ENCODE measurements around the gene OGFOD3. TPM values are rescaled to one million over a fixed set of nuclear protein-coding genes. Genes with fewer than 3 reads are reported as not detected.
"Not testable (repeated sequence)": the region's sequence is repeated elsewhere in the genome, so short reads cannot be mapped to it uniquely, and the experiment has no call there.

OGFOD3 gene
- total RNA-seq, 1 donor from 2014 or later, result 26.6 TPM

DNA sequence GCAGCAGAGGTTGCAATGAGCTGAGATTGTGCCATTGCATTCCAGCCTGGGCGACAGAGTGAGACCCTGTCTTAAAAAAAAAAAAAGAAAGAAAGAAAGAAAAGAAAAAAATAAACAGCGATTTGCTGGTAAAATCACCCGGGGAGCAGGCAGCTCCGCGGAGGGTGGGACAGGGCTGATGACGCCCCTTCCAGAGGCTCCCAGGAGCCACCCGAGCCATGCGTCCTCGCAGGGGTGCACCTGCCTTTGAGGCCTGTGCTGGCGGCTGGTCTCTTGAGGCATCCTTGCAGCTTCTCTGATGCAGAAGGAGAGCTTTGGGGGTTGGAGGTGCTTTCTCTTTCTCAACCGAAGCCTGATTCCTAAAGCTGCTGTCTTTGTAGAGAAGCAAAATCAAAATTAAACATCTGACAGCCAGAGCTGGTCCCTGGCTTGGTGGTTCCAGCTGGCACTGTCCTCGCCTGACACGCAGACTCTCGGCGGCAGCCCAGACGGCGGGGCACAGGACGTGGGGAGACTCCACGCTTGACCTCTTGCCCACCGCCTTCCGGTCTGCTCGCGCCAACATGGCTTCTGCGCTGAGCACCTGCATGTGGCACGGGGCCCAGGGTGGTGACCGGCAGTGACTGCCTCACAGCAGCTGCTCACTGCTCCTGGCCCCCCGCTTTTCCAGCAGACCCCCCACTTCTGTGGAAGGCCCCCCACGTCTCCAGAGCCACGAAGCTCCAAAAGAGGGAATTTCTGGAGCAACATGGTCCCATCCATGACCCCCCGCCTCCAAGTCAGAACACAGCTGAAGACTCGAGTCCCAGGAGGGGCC, 40.3 kb downstream of the OGFOD3 start:
- intact Hi-C loops (cut with micrococcal nuclease), result no loop called here

- intact Hi-C loops (cut with micrococcal nuclease), result not testable (repeated sequence)
These were observed 41.1 kb downstream of the OGFOD3 start for GRCh38 chr17:82377294-82377693.

DNA sequence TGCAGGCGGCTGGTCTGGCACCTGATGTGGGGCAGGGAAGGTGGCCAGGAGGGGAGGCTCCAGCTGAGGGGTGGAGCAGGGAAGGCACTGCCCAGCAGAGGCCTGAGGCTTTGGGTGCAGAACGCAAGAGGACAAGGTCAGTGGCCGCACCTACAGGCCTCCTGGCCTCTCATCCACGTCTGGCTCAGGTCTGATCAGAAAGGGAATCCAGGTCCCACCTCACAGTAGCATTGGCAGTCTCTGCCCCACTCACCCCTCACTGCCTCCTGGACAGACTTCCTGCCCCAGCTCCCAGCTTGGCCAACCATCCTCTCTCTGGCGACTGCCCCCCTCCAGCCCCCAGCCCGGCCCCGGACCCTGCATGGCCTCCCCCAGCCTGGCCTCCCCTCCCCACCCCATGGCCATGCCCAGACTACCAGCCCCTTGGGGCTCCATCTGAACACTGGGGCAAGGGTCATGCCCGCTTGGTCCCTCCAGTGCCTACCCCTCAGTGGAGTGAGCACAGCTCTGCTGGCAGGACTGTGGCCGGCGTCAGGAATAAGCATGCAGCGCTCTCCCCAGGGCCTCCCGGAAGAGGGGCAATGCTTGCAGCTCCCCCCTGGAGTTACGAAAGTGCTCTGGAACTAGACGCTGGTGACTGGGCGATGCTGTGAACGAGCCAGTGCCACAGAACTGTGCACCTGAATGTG, 42.2 kb downstream of the OGFOD3 start:
- intact Hi-C loops (cut with micrococcal nuclease), result no loop called here

GRCh38 chr17:82375359-82376041, 42.9 kb downstream of the OGFOD3 start:
- intact Hi-C loops (cut with micrococcal nuclease), result no loop called here

- intact Hi-C loops (cut with micrococcal nuclease), result no loop called here
These were observed 43.6 kb downstream of the OGFOD3 start for GRCh38 chr17:82374626-82375331.

DNA sequence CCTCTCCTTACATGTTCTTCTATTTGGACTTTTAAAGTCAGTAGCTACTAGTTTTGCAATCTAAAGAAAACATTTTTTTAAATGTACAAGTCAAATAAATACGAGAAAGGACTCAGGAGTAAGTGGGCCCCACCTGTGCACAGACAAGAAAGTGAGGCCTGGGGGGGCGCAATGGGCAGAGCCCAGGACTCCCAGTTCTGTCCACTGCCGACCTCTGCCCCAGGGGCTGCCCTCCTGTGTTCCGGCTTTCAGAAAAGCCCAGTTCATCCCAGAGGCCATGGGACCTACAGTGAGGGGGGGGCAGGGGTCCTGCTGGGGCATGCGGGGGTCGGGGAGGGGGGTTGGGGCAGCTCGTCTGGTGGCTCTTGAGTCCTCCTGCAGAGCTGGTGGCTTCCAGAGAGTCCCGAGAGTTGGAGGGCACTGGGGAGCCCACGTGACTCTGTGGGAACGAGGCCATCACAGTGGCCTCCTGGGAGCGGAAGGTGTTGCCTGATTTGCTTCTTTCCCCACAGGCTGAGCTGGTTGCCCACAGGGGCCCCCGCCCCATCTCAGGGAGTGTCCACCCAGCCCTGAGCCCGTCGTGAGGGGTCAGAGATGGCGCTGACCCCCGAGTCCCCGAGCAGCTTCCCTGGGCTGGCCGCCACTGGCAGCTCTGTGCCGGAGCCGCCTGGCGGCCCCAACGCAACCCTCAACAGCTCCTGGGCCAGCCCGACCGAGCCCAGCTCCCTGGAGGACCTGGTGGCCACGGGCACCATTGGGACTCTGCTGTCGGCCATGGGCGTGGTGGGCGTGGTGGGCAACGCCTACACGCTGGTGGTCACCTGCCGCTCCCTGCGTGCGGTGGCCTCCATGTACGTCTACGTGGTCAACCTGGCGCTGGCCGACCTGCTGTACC, 44.4 kb downstream of the OGFOD3 start:
- intact Hi-C loops (cut with micrococcal nuclease), result no loop called here

DNA sequence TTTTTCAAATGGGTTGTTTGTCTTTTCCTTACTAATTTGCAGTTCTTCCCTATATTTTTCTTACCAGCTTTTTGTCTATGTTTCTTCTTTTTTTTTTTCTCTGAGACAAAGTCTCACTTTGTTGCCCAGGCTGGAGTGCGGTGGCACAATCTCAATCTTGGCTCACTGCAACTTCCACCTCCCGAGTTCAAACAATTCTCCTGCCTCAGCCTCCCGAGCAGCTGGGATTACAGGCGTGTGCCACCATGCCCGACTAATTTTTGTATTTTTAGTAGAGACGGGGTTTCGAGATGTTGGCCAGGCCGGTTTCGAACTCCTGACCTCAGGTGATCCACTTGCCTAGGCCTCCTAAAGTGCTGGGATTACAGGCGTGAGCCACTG, 45.3 kb downstream of the OGFOD3 start:
- intact Hi-C loops (cut with micrococcal nuclease), result not testable (repeated sequence)

DNA sequence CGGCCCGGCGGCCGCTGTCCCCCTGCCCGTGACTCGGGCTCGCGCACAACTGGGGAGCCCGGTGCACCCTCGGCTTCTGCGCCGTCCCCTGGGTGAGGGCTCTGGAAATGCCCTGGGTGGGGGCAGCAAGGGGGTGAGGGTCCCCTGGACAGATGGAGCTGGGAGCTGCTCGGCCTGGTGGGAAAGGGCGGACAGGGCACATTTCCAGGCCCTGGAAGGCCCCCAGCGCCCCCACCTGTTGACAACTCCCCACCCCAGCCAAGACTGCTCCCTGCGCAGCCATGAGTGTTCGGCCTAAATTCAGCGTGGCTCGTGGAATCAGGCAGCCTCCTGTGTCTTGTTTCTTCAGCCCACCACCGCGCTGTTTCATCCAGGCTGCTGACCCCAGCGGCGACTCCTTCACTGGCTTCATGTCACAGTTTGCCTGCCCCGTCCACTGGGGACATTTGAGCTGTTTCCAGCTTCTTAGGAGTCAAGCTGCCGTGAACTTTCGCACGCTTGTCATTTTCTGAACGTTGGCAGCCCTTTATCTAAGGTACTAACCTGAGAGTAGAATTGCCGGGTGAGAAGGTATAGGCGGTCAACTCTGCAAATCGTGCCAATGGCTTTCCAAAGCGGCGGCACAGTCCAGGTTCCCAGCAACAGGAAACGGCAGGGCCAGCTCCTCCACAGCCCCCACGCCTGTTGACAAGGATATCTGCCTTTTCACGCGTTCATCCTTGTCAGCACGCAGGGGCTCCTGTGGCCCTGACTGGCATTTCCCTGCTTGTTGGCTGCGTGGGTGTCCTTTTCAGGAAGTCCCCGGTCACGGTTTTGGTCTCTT, 45.9 kb downstream of the OGFOD3 start:
- intact Hi-C loops (cut with micrococcal nuclease), result no loop called here

- intact Hi-C loops (cut with micrococcal nuclease), result no loop called here
These were observed 46.8 kb downstream of the OGFOD3 start, which contains the start of gene UTS2R for GRCh38 chr17:82371333-82372248. Gene UTS2R (plus strand): TSS chr17:82371765. CDS start chr17:82374325, 2,560 bp downstream.

- intact Hi-C loops (cut with micrococcal nuclease), result no loop called here
These were observed 47.7 kb downstream of the OGFOD3 start for GRCh38 chr17:82370471-82371332.

DNA sequence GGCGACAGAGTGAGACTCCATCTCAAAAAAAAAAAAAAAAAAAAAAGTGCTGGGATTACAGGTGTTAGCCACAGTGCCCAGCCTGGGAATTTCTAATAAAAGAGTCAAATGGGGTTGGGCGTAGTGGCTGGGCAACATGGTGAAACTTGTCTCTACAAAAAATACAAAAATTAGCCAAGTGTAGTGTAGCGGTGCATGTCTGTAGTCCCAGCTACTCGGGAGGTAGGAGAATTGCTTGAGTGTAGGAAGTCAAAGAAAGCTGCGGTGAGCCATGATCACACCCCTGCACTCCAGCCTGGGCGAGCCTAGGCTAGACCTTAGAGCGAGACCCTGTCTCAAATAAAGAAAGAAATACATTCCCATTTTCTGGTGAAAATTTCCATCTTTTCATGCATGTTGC, 49.2 kb downstream of the OGFOD3 start:
- intact Hi-C loops (cut with micrococcal nuclease), result no loop called here

DNA sequence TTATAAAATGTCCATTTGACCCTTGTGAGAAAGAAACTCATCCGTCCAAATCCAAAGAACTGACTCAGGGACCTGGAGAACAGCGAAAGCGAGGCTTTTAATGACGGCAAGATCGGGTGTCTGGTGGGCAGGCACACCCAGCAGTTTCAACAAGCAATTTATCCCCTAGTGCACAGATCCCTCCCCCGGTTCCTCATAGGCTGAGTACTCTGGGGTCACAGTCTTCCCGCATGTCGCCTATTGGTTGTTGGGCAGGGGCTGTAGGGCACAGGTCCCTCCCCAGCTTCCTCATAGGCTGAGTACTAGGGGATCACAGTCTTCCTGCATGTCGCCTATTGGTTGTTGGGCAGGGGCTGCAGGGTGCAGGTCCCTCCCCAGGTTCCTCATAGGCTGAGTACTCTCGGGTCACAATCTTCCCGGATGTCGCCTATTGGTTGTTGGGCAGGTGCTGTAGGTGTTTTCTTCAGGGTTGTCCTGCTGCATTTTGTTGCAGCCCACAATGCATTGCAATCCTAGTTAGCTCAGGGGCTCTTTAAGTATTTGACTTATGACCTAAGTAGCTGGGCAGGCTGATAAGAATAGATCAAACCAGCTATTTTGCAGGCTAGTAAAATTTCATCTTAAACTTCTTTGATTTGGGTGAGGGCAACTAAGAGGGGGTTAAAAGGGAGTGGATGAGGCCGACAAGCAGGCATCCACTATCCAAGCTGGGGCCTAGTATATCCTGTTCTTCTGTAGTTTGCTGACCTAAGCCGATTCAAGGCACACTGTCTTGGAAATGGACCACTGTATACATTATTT, 50.5 kb downstream of the OGFOD3 start:
- intact Hi-C loops (cut with micrococcal nuclease), result no loop called here

DNA sequence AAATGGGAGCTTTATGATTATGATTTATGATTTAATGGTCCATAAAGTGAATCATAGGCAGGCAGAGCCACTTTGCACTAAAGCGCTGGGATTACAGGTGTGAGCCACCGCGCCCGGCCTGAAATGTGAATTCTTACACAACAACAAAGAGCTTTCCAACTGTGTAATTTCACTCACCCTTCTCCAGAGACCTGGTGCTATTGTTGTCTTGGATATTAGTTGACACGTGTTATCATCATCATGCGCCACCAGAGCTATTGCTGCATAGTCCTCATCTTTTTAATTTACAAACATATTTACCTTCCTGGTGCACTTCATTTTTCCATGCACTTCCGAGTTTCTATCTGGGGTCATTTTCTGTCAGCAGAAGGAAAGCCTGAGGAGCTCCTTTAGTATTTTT, 51.6 kb downstream of the OGFOD3 start:
- intact Hi-C loops (cut with micrococcal nuclease), result no loop called here

DNA sequence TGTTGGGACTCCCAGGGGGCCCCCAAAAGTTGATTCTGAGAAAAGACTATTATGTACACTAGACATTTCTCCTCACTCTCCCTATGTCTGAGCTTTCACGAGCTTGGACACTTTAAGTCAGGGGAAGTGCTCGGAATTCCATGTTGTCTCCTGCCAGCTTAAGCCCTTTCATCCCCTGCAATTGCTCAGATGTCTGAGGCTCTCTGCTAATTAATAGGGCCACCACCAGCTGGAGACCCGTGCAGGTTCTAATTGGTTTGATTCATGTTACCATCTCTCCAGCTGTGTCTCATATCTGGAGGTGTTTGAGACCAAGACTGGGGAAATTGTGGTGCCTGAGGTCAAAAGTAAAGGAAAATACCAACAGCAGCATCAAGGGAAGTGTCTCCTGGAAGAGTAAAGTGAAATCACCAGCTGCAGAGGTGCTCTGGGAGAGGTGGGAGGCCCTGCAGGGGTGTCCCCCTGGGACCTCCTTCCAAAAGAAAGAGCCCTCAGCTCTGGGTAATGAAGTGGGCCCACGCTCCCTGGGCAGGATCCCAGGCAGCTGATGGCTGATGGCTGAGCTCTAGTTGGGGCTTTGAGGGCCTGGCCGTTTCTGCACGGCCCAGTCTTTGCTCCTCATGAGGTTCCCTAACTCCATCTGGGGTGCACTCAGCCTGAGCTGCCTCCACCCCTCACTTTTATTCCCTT, 52.6 kb downstream of the OGFOD3 start:
- intact Hi-C loops (cut with micrococcal nuclease), result no loop called here

DNA sequence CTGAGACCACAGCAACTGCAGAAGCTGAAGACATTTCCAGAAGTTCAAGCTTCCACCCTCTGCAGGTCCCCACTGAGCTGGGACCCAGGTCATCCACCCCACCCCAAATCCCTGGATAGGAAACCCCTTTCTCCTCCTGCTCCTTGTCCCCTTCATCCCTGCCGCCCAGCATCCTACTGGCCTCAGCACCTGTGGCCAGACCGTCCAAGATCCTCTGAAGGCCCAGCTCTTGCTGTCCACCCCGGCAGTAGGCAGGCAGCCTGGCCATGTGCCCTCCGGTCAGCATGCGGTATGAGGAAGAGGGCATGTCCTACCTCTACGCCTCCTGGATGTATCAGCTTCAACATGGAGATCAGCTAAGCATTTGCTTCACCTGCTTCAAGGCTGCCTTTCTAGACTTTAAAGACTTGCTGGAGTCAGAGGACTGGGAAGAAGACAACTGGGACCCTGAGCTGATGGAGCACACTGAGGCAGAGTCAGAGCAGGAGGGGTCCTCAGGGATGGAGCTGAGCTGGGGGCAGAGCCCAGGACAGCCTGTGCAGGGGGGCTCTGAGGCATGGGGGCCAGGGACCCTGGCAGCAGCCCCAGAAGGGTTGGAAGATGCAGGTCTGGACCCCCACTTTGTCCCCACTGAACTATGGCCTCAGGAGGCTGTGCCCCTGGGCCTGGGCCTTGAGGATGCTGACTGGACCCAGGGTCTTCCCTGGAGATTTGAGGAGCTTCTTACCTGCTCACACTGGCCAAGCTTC, 56.3 kb downstream of the OGFOD3 start:
- intact Hi-C loops (cut with micrococcal nuclease), result no loop called here
